SKM-1 treated with dmso at 0.1 percent for 144 hours (cell line): ENCODE data around the gene DGCR8.

ENCODE experiments used
- DNase-seq: peaks from one replicate; lab custom pipeline; 2025; ENCODE audit not compliant: unreplicated experiment; lab: John Stamatoyannopoulos, UW

The DGCR8 gene

DNA sequence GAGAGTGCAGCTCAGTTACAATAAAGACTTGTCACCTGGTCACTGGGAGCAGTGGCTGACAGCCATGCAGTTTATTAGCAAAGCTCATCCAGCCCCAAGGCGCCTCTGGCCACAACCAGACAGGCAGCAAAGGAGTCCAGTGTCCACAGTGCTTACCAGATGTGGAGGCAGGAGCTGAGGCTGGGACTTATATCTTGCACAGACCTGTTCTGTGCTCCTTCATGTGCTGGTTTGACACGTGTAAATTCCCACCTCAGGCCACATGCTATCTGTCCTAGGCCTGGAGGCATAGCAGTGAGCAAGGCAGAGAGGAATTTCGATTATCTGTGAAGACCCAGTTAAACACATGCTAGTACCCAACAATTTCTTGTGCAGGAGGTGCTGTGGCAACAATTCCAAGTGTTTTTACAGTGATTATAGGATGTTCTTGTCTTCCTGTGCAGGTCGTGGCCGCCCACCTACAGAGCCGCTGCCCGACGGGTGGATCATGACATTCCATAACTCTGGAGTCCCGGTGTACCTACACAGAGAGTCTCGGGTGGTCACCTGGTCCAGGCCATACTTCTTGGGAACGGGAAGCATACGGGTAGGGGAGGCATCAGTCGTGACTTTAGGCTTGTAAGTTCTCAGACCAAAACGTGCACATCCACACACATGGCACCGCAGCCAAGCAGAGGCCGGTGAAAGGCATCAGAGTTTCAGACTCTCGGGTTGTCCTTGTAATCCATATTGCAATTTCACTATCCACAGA is 9.4 kb downstream of the DGCR8 start:
- DNase-seq: no peak

DNA sequence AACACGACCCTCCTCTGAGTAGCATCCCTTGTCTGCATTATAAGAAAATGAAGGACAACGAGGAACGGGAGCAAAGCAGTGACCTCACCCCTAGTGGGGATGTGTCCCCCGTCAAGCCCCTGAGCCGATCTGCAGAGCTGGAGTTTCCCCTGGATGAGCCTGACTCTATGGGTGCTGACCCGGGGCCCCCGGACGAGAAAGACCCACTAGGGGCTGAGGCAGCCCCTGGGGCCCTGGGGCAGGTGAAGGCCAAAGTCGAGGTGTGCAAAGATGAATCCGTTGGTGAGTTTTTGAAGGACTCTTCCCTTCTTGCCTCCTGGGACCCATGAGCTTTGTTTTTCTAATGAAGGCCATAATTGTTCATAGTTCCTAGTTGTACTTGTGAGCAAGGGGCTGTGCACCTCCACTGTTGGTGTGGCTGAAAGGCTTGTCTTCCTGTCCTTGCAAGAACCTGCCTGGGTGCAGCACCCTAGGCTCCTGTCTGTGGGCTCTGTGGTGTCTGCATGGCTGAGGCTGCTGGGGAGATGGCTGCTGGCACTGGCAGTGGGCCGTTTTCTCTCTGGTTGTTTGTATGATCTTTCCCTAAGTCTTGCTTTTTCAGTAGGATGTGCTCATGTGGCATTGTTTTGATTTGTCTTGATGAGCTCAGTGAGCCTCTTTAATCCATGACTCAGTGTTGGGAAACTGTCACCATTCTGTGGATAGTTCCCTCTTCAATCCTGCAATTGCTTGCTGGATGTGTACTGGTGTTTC is 10.1 kb downstream of the DGCR8 start:
- DNase-seq: no peak

DNA sequence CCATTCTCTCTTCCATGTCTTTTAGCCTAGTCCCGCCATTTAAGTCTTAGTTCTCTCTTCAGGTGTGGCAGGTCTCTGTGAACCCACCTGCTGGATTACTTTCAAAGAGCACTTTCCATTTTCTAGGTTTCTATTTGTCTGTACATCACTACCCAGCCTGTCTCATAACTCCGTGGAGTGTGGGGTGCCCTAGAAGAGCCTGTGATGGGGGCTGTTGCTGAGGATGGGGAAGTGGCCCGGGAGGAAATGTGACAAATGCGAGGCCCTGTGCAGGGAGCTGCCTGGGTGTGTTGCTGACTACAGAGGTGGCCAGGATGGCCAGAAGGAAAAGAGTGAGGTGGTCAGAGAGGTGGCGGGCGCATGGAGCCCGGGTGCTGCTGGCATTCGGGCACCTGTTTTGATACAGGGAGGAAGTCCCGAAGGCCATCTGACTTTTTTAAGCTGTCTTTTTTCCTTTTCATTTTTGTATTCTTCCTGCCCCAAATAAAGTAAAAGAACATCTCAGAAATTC is 10.7 kb downstream of the DGCR8 start:
- no peak for DNase-seq

DNA sequence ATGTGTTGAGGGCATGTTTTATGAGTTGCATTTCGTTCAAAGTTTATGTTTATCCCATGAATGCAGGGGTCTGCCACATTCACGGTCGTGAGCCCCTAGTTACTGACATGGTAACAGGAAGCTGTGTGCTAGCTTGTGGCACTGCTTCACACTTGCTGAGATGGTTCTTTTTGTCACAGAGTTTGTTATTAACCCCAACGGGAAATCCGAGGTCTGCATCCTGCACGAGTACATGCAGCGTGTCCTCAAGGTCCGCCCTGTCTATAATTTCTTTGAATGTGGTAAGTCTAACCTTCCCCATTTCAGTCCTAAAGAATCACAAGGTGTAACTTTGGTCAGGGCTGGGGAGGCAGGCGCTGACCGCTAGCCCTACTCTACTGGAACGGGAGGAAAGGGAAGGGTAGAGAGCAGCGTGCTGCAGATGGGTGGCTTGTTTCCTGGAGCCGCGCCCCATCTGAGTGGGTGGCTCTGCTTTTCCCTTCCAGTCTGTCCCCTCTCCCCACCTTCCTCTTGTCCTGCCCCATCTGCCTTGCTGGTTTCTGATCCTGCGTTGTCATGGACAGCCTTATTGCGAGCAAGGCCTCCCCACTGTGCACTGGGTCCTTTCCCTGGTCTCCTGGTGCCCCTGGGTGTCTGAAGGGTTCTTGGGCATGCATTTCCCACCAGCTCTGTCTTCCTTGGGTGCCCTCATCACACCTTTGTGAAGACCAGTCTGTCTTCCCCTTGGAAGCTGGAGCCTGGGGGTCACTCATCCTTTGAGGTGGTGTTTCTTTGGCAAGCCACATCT is 11.8 kb downstream of the DGCR8 start:
- DNase-seq: no peak

DNA sequence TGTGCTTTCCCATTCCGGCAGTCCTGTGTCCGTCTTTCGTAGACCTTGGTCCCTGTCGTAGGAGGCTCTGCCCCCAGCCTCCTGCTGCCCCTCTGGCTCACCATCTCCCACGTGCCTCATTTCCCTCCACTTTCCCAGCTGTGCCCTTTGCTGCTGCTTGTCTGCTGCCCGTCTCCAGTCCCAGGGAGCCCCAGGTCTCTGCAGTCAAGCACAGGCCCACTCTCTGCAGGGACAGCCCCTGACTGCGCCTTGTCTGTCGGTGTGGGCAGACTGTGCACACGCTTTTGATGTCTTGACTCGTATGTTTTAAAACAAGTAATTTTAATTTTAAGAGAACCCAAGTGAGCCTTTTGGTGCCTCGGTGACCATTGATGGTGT is 12.4 kb downstream of the DGCR8 start:
- no peak for DNase-seq

DNA sequence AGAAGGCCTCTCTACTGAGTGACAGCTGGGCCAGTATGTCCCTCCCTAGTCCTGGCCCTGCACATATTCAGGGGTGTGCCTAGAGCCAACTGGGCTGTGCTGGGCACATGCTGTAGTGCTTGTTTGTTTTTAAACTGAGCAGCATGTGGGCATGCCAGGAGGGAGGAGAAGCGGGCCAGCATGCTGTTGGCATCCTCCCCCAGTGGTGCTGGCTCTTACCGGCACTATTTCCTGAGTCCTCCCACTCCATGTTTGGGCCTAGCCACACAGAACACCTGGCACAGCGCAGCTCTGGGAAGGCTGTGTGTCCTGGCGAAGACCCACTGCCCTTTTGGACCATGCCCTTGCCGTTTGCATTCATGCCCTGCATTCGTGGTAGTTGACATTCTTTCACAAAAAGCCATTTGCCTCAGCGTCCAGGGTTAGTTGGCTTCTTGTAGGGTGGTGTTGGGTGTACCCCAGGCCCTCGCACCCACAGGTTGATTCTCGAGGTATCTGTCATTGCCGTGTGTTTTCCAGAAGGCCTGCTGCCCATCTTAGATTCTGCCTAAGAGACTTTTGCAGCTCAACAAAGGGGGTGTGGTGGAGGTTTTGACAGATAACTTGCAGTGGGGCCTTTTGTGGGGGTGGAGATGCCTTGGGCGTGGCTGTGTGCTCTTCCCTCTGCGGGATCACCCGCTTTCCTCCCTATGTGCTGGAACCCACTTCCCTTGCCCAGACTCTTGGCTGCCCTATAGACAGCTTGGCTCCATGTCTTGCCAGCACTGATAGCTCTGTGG is 13.6 kb downstream of the DGCR8 start:
- no peak for DNase-seq

DNA sequence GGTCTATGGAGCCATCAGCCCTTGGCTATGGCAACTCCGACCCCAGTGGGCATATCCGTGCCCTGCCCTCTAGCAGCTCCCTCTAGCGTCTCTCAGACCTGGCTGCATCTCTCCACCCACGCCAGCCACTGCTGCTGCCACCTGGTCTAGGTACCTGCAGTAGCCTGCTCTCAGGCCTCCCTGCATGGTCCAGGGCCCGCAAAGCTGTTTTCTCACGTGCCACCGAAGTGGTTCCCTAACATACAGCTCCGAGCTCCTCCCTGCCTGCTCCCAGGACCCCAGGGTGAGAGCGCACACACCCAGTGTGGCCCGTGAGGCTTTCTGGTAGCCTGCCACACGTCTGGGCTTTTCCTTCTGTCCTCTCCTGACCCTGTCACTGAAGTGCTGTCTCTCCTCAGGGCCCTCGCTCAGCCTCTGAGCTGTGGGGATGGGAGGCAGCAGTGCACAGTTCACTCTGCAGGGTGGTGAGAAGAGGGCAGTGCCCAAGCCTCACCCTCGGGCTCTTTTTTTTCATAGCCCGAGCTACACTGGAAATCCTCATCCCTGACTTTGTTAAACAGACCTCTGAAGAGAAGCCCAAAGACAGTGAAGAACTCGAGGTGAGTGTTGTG is 14.3 kb downstream of the DGCR8 start:
- DNase-seq: no peak

DNA sequence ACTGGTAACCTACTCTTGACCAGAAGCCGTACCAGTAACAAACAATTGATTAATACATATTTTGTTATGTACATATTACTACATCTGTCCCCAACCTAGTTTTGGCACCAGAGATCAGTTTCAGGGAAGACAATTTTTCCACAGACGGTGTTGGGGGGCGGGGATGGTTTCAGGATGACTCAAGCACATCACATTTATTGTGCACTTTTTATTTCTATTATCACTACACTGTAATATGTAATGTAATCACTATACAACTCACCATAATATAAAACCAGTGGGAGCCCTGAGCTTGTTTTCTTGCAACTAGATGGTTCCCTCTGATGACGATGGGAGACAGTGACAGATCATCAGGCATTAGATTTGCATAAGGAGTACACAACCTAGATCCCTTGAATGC is 15.5 kb downstream of the DGCR8 start:
- no peak for DNase-seq

DNA sequence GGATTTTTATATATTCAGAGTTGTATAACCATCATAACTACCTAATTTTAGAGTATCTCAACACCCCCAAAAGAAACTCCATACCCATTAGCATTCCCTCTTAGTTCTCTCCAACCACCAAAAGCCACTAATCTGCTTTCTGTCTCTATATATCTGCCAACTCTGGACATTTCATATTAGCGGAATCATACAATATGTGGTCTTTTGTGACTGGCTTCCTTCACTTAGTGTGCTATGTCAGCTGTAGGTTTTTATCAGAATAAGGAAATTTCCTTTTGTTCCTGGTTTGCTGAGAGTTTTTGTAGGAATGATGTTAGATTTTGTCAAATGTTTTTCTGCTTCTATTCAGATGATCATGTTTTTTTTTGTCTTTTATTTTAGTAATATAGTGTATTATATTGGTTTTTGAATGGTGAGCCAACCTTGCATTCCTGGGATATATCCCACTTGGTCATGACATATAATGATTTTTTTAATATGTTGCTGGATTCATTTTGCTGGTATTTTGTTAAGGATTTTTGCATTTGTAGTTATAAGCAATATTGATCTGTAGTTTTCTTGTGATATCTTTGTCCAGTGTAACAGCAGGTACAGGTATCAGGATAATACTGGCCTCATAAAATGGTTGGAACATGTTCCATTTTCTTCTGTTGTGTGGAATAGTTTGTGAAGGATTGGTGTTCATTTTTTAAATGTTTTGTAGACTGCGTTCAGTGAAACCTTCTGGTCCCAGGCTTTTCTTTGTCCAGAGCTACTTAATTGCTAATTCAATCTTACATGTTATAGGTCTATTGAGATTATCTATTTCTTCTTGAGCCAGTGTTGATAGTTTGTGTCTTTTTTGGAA is 16.8 kb downstream of the DGCR8 start:
- DNase-seq: no peak

DNA sequence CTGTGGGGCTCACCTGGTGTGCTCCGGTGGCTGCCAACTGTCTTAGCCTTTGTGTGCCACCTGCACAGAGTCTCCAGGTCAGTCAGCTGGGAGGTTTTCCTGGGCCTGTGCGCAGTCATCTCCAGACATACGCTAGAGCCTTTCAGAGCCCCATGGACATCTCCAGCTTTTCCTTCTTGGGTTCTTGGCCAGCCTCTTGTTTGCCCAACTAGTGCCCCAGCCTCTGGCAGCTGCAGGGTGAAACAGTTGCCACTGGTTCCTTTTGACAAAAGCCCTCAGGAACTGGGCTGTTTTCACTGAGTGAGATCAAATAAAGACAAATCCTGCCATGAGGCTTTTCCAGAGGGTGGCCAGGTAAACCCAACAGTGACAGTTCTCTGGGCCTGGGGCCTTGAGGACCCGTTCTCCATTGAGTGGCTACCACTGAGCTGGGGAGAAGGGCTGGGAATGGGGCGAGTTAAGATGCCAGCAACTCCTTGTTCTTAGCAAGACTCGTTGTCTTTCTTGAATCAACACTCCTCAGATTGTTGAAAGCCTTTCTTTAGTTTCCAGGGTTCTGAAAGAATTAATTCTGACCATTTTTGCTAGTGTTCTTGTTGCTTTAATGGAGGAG is 19.2 kb downstream of the DGCR8 start:
- DNase-seq: no peak

DNA sequence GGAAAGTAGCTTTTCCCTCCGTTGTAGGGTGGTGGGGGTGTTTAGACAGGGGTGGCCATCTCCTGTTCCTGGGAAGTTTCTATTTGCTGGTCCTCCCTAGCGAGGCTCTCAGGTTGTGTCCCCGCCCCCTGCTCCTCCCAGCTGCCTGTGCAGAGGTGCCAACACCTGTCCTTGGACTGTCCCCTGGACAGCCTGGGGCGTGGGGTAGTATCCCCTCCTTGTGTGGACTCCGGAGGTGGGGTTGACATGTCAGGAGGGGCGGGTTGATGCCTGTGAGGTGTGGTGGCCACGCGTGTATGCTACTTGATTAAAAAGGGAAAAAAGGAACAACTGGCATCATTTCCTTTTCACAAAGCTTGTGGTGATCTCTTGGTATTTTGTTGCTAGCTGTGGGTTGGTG is 21.6 kb downstream of the DGCR8 start:
- no peak for DNase-seq

DNA sequence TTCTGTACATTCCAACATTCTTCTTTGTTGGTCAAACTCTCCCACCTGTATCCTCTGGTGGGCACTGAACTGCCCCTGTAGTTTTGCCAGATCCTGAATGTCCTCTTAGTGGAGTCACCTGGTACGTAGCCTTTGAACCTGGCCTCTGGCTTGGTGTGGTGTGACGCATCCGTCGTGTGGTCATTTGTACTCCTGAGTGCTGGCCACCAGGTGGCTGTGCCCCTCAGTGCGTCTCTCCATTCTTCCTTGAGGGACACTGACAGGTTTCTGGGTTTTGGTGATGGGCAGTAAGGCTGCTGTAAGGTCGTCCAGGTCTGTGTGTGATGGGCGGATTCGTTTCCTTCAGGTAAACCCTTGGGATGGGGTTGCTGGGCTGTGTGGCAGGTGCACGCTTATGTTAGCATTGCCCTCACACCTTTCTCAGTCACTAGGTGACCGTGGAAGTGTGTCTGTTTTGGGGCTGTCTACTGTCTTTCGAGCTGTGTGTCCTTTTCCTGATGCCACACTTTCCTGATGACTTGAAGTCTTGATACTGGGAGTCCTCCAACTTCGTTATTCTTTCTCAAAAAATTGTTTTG is 22.3 kb downstream of the DGCR8 start:
- no peak for DNase-seq

DNA sequence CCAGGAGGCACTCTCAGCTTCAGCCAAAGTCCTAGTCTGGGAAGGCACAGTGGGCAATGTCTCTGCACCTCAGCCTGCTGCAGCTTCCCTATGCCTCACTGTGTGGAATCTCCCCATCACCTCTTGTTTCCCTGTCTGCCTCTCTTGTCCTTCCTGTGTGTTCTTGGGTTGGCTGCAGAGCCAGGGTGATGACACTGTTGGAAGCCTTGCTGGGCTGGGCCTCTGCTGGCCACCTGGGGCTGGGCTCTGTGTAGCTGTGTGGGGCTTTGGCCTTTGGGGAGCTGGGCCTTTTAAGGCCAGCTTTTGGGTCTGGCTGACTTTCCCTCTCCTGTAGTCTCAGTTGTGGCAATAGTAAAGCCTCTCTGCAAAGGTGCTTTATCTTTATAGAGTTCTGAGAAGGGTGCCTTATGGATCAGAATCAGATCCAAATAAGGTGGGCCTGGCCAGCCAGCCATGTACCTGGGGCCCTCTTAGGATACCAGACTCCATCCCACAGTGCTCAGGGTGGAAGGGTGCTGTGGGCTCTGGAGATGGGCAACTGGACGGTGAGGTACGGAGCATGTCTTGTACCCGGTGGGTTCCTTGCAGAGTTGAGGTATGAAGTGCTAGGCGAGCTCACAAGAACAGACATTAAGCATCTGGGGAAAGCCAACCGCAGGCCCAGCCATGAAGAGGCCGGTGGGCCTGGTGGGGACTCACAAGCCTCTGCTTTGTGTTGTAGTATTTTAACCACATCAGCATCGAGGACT is 25.6 kb downstream of the DGCR8 start:
- DNase-seq: no peak

DNA sequence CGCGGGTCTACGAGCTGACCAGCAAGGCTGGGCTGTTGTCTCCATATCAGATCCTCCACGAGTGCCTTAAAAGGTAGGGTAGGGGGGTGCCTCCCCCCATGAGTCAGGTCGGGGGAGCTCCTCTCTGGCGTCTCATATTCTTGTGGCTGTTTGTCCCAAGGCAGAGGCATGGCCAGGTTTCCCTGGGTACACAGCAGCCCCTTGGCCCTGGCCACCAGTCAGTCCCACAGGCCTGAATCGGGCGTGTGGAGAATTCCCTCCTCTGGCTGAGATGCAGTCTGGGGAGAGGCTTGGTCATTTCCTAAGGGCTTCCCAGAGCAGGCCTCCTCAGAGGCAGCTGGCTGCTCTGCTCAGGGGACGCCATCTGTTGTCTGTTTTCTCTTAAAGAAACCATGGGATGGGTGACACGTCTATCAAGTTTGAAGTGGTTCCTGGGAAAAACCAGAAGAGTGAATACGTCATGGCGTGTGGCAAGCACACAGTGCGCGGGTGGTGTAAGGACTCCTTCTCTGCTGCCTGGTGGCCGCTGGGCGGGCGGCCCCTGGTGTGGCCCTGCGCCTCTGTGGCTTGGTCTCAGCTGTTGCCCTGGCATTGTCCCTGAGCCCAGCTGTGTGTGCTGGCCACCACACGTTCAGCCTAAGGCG is 26.3 kb downstream of the DGCR8 start:
- no peak for DNase-seq

DNA sequence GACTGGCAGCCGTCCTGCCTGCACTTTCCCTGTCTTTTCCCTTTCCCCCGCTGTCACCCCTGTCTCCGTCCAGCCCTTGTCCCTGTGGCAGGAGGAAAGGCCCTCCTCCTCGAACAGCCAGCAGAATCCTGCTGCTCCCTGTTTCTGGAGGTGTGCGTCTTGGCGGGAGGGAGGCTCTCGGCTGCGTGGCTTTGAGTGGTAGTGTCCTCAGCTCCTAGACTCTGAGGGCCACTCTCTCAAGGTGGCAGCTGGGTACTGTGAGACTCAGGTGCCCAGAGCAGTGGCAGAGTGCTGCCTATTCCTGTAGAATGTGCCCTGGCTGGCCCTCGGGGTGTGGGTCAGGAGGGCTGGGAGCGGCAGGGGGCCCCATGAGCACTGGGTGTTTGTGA is 26.8 kb downstream of the DGCR8 start:
- DNase-seq: no peak

DNA sequence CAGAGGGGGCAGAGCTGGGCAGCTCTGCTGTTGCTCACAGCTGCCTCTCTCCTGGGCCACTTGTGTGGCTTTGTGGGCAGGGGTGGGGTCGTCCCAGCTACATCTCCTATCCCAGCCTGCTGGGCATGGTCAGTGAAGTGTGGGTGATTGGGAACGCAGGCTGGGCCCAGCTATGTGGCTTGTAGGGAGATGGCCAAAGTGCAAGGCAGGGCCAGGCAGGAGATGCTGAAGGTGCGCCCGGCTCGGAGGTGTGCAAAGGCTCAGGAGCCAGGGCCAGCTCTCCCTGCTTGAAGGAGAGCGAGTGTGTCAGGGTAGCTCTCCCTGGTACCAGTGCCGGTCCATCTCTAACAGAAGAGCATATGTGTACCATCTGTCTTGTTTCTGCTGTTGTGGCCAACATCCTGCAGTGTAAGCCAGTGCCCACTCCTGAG is 27.4 kb downstream of the DGCR8 start:
- DNase-seq: no peak

DNA sequence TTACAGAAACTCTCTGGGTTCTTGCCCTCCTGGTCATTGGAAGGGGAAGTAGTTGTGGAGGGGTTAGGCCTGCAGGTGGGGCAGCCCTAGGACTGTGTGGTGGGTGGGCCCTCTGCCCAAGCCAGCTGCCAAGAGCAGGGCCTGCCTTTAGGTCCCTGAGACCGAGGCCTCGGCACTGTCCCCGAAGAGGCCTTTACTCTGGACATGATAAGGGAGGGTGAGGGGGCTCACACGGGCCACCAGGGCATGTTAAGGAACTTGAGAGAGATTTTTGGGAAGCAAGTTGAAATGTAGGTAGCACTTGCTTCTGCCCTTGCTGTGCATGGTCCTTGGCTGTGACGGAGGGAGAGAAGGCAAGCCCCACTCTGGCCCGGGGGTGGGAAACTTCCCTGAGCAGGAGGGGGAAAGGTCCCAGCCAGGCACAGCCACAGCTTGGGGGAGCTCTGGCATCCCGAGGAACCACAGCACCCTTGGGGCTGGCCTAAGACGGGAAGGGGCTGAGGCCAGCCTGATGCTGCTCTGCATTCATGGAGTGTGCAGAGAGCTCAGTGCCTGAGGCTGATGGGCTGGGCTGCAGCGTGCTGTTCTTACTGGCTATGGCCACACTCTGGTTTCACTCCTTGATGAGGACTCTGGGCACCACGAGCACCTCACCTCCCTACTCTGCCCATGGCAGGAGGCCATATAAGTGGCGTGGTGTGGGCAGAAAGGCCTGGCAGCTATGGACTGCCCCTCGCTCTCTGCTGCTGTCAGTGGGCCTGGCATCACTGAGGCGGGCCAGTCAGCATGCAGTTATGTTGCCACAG is 28.1 kb downstream of the DGCR8 start:
- no peak for DNase-seq
